Activated naive CD8-positive, alpha-beta T cell treated with anti-CD3 and anti-CD28 coated beads, Interleukin-2, amount 50 U/mL, for 24 hours (primary cell): ENCODE measurements around the gene PKIB.
"Not testable (repeated sequence)": the region's sequence is repeated elsewhere in the genome, so short reads cannot be mapped to it uniquely, and the experiment has no call there.

Experiments
- ATAC-seq: fragments of 150-1000 bp; cut with Tn5 transposase; one replicate; pipeline ENCODE4 v1.10.0; 2021
- DNase-seq: peaks from one replicate; pipeline ENCODE4 v3.0.0; 2021
- H3K27ac Mint-ChIP-seq: one replicate; pipeline ENCODE4 v1.8.0; 2021; ENCODE audit warnings: mild to moderate bottlenecking, mixed read lengths
- H3K27me3 Mint-ChIP-seq: one replicate; pipeline ENCODE4 v1.8.0; 2021; ENCODE audit warnings: mixed read lengths
- H3K36me3 Mint-ChIP-seq: one replicate; pipeline ENCODE4 v1.8.0; 2021; ENCODE audit warnings: low read depth, mixed read lengths
- H3K4me1 Mint-ChIP-seq: one replicate; pipeline ENCODE4 v1.8.0; 2021; ENCODE audit warnings: mixed read lengths
- H3K4me3 Mint-ChIP-seq: one replicate; pipeline ENCODE4 v1.8.0; 2021; ENCODE audit warnings: mild to moderate bottlenecking, moderate library complexity, mixed read lengths
- H3K9me3 Mint-ChIP-seq: one replicate; pipeline ENCODE4 v1.8.0; 2021; ENCODE audit warnings: mixed read lengths

Gene PKIB

DNA sequence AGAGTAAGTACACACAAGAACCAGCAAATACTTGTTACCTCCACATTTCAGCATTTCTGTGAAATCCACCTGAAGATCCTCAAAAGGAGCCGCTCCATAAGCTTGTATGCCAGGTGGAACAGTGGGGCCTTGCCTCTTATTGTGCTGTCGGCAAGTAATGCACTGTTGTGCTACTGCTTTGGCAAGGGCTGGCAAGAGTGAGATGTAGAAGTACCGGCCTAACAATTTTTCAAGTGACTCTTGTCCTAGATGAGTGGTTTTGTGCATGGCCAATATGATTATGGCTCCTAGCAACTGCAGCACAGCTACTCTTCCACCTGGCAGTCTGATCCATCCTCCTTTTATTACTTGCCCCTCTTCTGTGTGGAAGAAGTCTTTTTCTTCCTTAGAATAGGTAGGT, 134.7 kb downstream of the PKIB start:
- not testable (repeated sequence) for H3K9me3 Mint-ChIP-seq, H3K4me3 Mint-ChIP-seq, DNase-seq, H3K27me3 Mint-ChIP-seq, H3K4me1 Mint-ChIP-seq, ATAC-seq, H3K36me3 Mint-ChIP-seq, H3K27ac Mint-ChIP-seq

DNA sequence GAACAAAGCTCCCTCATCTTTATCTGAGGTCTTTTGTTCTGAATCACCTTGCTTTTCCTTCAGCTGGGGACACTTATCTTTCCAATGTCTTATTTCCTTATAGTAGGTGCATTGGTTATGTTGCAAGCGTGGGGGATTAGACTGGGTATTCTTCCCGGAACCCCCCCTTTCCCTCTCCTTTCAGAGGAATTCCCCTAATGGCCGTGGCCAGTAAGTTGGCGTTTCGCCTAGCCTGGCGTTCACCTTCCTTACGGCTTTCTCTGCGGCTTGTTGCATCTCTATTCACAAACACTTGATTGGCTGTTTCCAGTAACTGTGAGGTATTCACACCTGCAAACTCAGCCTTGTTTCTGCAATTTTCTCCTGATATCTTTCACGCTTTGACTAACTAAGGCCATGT, 136.5 kb downstream of the PKIB start:
- Mint-ChIP-seq H3K27me3 (no peaks in the 10 kb centered on the region), H3K4me1 (peaks cover 11% of the 10 kb centered on the region), H3K4me3 (no peak overlapping the region), H3K27ac (no peak overlapping the region), H3K36me3 (no peaks in the 10 kb centered on the region), H3K9me3 (no peaks in the 10 kb centered on the region)
- no peak for DNase-seq
- ATAC-seq, result no peak

DNA sequence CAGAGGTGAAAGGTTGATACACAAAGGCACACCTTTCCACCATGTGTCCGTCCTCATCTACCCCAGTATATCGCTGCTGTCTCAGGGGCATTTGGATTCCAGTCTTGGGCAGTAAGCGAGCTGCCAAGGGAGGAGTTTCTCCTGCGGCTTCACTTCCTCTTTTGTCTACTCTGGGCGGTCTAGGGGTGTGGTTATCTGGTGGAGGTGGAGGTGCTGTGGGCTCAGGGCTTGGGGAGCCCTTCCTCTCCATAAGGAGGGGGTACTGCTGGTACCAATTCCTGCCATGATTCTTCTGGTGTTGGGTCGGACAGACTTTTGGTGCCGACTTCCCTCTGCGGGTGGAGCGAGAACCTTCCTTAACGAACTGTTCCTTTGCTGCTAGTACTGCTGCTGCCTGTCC, 137.4 kb downstream of the PKIB start:
- Mint-ChIP-seq H3K9me3 (no peaks in the 10 kb centered on the region), H3K27ac (no peak overlapping the region), H3K27me3 (no peaks in the 10 kb centered on the region), H3K4me3 (no peak overlapping the region), H3K4me1 (peaks cover 20% of the 10 kb centered on the region), H3K36me3 (no peaks in the 10 kb centered on the region)
- ATAC-seq, result no peak
- no peak for DNase-seq

DNA sequence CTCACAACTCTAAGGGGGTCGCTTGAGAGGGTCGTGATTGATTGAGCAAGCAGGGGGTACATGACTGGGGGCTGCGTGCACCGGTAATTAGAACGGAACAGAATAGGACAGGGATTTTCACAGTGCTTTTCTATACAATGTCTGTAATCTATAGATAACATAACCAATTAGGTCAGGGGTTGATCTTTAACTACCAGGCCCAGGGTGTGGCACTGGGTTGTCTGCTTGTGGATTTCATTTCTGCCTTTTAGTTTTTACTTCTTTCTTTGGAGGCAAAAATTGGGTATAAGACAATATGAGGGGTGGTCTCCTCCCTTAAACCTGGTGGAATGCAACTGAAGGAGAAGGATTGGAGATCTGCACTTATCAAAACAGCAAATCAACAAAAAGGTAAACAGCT, 138.7 kb downstream of the PKIB start:
- peaks cover 25% of the 10 kb centered on the region for H3K4me1 Mint-ChIP-seq
- not testable (repeated sequence) for H3K4me3 Mint-ChIP-seq, ATAC-seq

DNA sequence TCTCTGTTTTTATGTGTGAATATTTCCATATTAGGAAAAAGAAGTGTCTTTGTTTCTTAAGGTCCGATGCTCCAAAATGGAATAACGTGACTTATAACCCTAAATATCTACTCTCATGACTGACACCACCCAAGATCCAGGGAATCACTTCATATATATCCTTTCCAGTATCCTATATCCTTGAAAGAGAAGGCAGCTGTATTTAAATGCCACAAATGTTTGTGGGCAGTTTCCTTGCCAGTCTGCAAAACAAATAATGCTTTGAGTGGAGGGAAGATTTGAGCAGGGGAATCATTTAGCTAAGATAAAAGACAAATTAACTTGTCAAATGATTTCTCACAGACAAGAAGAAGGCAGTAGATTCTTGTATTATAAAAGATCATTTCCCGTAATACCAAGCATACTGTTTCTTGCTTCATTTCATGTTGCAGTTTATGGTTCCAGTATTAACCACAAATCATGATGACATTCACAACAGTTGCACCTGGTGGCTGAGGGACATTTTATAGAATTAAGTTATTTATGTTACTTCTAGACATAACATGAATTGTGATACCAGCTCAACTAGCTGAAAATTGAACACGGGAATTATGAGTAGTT, 139.3 kb downstream of the PKIB start:
- H3K27me3 Mint-ChIP-seq, result no peaks in the 10 kb centered on the region
- DNase-seq (no peak), ATAC-seq (no peak)
- H3K27ac Mint-ChIP-seq, result no peak overlapping the region
- H3K9me3 Mint-ChIP-seq, result no peaks in the 10 kb centered on the region
- no peaks in the 10 kb centered on the region for H3K36me3 Mint-ChIP-seq
- no peak overlapping the region for H3K4me3 Mint-ChIP-seq
- H3K4me1 Mint-ChIP-seq, result peaks cover 27% of the 10 kb centered on the region

More for the DNA sequence above, 138.7 kb downstream of the PKIB start:
- not testable (repeated sequence) for DNase-seq, H3K27me3 Mint-ChIP-seq, H3K36me3 Mint-ChIP-seq, H3K9me3 Mint-ChIP-seq, H3K27ac Mint-ChIP-seq

DNA sequence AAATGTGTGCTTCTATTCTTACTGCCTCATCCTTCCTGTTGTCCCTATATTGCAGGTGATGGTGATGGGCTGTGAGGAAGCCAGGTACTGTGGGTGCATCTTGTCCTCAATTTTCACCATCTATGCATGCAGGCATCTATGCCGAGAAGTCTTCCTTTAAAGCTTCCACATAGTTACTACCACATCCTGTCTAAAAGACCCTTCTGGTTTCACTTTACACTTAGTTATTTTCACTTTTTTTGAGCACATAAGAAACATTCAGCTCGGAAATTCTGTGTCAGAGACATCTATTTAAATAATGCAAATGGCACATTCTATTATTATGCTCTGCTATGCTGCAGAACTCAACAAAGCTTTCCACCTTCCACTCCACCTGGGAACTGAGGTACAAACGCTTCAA, 141.1 kb downstream of the PKIB start:
- DNase-seq (no peak), ATAC-seq (peak; percentile 89)
- H3K4me1 Mint-ChIP-seq, result peaks cover 30% of the 10 kb centered on the region
- H3K27ac Mint-ChIP-seq, result peak overlapping the region; percentile 78
- peak overlapping the region; percentile 34 for H3K4me3 Mint-ChIP-seq
- no peaks in the 10 kb centered on the region for H3K9me3 Mint-ChIP-seq
- no peaks in the 10 kb centered on the region for H3K27me3 Mint-ChIP-seq
- H3K36me3 Mint-ChIP-seq, result no peaks in the 10 kb centered on the region

DNA sequence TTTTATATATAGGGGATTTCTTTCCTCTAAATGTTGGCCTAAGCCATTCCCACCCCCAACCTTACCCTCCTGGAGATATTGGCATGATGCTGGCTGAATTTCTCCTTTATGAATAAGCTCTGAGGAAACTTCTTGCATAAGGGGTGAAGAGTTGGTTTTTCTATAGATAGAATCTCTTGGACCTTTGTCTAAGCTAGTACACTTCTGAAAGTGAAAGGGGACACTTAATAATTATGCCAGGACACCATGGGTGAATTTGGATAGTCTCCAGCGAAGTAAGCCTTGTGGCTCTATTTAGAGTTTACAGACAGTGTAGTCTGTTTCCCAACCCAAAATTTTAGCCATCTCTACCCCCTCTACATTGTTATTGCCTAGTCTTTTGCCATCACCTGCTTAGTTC, 142.3 kb downstream of the PKIB start:
- ATAC-seq, result peak; percentile 8
- DNase-seq, result no peak
- Mint-ChIP-seq H3K4me1 (peaks cover 30% of the 10 kb centered on the region), H3K36me3 (no peaks in the 10 kb centered on the region), H3K9me3 (no peaks in the 10 kb centered on the region), H3K4me3 (no peak overlapping the region), H3K27ac (no peak overlapping the region), H3K27me3 (no peaks in the 10 kb centered on the region)

DNA sequence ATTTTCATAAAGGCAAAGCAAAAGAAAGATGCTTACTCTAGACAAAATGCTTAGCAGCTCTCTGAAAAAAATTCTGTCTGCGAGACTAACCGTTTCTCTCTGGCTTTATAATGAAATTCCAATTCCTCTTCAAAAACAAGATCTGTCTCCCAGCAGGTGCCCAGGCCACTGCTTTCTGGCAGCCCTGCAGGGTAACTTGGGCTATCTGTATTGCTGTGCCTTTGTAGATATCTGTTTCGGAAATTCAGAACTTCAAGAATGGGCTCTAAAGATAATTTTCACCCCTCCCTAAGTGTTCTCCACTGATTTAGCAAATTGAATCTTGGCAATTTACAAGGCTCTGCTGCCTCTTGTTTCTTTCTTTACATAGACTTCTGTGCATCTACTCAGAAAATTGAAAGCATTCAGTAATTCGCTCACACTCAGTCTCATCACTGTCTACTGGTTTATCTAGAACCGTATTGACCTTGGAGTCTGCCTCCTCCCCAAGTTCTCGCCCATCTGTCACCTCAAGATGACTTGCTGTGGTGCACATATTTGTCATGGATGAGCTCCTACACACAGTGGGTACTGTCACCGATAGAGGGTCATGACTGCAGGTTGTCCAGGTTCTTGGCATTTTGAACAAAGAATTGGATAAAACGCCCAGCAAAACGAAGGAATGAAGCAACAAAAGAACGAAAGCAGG, 142.9 kb downstream of the PKIB start:
- no peaks in the 10 kb centered on the region for H3K27me3 Mint-ChIP-seq
- no peaks in the 10 kb centered on the region for H3K9me3 Mint-ChIP-seq
- no peaks in the 10 kb centered on the region for H3K36me3 Mint-ChIP-seq
- no peak for DNase-seq
- no peak overlapping the region for H3K4me3 Mint-ChIP-seq
- H3K4me1 Mint-ChIP-seq, result peaks cover 30% of the 10 kb centered on the region
- H3K27ac Mint-ChIP-seq, result no peak overlapping the region
- ATAC-seq, result no peak

DNA sequence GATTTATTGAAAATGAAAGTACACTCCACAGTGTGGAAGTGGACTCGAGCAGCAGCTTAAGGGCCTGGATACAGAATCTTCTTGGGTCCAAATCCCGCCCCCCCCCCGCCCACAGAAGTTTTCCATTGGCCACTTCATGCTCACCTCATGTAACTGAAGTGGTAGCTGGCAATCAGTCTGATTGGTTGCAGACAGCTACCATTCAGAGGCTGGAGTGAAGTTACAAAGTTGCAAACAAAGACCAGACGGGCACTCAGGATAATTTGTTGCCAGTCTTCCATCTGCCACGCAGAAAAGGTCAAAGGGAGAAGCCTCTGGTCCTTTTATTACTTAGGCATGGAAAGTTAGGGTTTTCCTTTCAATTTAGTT, 143.5 kb downstream of the PKIB start:
- H3K4me1 Mint-ChIP-seq, result peaks cover 30% of the 10 kb centered on the region
- H3K9me3 Mint-ChIP-seq, result no peaks in the 10 kb centered on the region
- H3K27ac Mint-ChIP-seq, result no peak overlapping the region
- H3K4me3 Mint-ChIP-seq, result no peak overlapping the region
- no peak for ATAC-seq
- H3K27me3 Mint-ChIP-seq, result no peaks in the 10 kb centered on the region
- no peaks in the 10 kb centered on the region for H3K36me3 Mint-ChIP-seq
- DNase-seq, result no peak

DNA sequence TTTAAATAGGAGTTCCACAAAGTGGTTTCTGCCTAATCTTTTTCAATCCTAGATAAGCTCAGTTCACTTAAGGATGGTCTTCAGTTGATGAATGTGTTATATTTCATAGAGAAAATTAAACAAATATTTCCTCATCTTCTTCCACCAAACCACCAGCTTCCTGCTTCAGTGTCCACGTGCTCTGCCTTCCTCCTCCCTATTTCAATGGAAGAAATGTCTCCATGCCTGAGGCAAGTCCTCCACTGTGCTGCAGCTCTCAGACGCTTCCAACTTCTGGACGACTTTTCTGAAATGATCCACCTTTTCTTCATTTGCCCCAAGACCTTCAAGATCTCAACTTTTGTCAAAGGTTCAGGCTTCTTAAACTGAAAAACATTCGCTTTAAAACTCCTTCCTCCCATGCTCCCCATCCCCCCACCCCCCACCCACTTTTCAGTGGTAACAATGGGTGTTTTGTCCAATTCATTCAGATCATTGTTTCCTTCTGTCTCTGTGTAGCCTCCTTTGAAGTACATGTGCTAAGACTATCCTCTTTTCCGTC, 144.1 kb downstream of the PKIB start:
- DNase-seq, result no peak
- H3K9me3 Mint-ChIP-seq, result no peaks in the 10 kb centered on the region
- H3K4me1 Mint-ChIP-seq, result peaks cover 35% of the 10 kb centered on the region
- H3K27ac Mint-ChIP-seq, result no peak overlapping the region
- H3K4me3 Mint-ChIP-seq, result no peak overlapping the region
- H3K27me3 Mint-ChIP-seq, result no peaks in the 10 kb centered on the region
- H3K36me3 Mint-ChIP-seq, result no peaks in the 10 kb centered on the region
- no peak for ATAC-seq

DNA sequence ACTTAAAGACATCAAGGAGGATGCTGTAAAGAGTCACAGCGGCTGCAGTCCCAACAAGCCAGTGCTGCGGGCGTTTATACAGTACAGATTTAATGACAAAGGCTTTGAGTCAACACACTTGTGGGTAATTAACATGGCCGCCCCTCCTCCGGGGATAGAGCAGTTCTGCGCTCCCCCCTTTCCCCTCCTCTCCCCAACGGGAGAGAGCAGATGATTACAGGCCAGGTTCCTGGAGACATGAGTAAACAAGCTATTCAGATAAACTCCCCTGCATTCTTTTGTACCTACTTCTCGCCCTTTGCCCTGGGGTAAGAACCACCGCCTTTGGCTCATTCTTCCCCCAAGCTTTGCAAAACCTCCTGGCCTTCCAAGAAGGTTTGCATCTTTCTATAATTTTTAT, 145.7 kb downstream of the PKIB start:
- Mint-ChIP-seq H3K9me3 (no peaks in the 10 kb centered on the region), H3K4me3 (no peak overlapping the region), H3K27me3 (no peaks in the 10 kb centered on the region), H3K27ac (no peak overlapping the region), H3K36me3 (no peaks in the 10 kb centered on the region), H3K4me1 (peaks cover 33% of the 10 kb centered on the region)
- no peak for DNase-seq
- no peak for ATAC-seq

DNA sequence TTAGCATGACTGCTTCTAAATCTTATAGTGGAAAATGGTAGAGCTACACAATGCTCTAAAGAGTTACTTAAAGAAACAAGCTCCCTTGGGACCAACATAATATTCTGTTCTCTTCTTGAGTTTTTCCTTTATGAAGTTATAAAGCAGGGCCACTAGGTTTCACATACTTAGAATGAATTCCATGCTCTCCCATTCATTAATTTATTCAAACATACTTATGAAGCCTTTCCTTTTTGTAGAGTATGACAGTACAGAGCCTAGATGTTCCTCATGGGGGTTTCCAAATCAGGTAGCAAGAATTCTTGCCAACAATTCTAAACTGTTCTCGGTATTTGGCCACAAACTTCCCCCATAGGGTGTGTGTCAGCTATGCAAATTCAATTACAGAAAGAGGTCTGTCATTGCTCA, 148.7 kb downstream of the PKIB start:
- no peak for DNase-seq
- Mint-ChIP-seq H3K27ac (no peak overlapping the region), H3K4me1 (peaks cover 11% of the 10 kb centered on the region), H3K36me3 (no peaks in the 10 kb centered on the region), H3K27me3 (peaks cover 3% of the 10 kb centered on the region), H3K4me3 (no peak overlapping the region), H3K9me3 (no peaks in the 10 kb centered on the region)
- peak; percentile 99 for ATAC-seq

DNA sequence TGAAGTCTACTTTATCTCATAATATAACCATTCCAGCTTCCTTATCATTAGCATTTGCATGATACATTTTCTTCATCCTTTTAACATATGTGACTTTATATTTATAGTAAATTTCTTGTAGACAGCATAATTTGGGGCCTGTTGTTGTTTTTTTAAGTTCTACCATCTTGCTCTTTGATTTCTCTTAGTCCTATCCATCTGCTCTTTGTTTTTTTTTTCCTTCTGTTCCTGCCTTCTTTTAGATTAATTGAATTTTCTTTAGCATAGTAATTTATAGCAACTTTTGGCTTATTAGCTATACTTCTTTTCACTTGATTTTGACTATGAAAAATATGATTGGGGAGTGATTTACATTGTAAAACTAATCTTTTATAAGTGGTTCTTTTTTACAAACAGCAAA, 150.1 kb downstream of the PKIB start:
- DNase-seq (no peak), ATAC-seq (no peak)
- Mint-ChIP-seq H3K9me3 (no peaks in the 10 kb centered on the region), H3K4me3 (no peak overlapping the region), H3K27ac (no peak overlapping the region), H3K4me1 (peaks cover 6% of the 10 kb centered on the region), H3K36me3 (no peaks in the 10 kb centered on the region), H3K27me3 (peaks cover 4% of the 10 kb centered on the region)

DNA sequence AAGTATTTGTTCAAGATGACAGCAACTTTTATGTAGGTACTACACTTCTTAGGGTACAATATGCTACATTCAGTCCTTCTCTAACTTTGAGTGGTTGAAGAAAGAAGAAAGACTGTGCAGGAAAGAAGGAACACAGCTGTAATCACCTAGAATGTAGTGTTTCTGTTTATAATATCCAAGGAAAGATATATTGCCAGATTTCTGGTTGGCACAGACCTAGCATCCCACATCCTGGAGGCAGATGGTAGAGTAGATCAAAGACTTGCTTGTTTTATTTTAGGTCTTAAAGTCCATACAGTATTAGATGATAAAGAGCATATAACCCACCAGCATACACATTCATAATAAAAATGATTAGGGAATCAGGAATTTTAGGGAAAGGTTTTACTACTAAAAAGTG, 156.1 kb downstream of the PKIB start:
- Mint-ChIP-seq H3K27ac (no peak overlapping the region), H3K36me3 (no peaks in the 10 kb centered on the region), H3K4me3 (no peak overlapping the region), H3K9me3 (no peaks in the 10 kb centered on the region), H3K4me1 (no peaks in the 10 kb centered on the region), H3K27me3 (peaks cover 9% of the 10 kb centered on the region)
- DNase-seq (no peak), ATAC-seq (no peak)

DNA sequence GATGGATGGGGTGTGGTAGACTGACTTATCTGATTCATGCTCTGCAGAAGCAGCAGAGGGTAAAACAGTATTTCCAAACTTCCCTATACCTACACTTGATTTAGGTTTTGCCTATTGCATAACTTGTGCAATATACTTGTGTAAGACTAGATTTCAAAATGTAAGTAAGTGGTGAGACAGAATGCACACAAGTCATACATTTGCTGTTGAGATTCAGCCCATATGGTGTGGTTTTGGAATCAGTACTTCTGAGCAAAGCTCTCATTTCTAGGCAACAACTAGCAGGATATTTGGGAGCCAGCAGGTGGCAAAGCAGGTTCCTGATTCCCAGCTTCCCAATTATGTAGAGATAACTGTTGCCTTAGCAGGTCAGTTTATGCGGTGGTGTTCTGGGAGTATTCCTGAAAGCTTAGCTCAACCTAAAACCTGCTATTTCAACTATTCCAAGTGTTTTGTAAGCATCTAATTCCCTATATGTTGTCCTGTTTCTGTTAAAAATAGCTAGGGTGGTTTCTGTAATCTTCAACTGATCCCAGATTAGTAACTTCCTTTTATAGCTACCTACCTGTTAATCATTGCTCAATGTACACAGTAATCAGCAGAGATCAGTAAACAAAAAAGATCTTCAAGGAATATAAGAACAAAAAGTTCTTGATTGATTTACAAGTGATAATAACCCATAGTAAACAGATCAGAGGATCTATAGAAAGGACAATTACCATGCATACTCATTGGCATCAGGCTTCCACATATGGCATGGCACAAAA, 160.8 kb downstream of the PKIB start:
- no peaks in the 10 kb centered on the region for H3K36me3 Mint-ChIP-seq
- no peak overlapping the region for H3K4me3 Mint-ChIP-seq
- H3K4me1 Mint-ChIP-seq, result no peaks in the 10 kb centered on the region
- peaks cover 7% of the 10 kb centered on the region for H3K27me3 Mint-ChIP-seq
- ATAC-seq (no peak), DNase-seq (no peak)
- no peak overlapping the region for H3K27ac Mint-ChIP-seq
- peaks cover 4% of the 10 kb centered on the region for H3K9me3 Mint-ChIP-seq
